GM19463 (cell line): ENCODE measurements around the gene H2BK1.

ENCODE experiments used
- ATAC-seq: cut with Tn5 transposase; IDR thresholded peaks from one replicate; pipeline ENCODE4 v1.9.1; 2021; ENCODE audit warnings: mild to moderate bottlenecking, moderate library complexity; ENCODE audit not compliant: unreplicated experiment

H2BK1 gene

DNA sequence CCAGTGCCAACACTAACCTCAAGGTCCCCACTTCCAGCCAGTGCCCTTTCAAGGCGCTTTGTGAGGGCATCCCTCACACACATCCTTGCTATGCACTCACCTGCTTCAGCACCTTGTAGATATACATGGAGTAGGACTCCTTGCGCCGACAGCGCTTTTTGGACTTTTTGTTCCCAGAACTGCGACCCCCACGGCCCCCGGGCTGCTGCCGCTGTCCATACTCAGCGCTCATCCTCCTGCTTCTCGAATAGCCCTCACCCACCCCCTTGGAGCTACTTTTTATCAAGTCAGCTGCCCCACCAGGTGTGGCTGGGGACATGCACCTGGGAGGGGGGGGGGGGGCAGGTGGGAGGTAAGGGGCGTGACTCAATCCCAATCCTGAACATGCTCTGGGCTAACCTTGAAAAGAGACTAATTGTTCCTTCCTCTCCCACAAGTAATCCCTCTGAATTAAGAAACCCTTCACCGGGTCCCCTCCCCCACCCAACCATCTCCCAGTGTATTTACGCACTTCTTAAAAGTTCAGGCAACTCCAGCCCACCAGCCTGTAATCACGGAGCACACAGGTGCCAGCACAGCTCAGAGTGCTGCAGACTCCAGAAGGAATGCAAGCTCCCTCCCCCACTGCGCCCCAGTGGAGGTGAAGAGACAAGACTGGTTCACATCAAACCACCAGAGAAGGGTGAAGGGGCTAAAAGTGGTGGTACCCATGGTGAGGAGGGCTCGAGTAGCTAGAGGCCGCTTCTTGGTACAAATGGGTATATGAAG, at the start of gene H2BK1:
Gene H2BK1, minus strand, starts transcription at position 402 of the 768 bp plus-strand sequence. Its CDS starts 170 bp downstream, at position 232.
- ATAC-seq: no peak

DNA sequence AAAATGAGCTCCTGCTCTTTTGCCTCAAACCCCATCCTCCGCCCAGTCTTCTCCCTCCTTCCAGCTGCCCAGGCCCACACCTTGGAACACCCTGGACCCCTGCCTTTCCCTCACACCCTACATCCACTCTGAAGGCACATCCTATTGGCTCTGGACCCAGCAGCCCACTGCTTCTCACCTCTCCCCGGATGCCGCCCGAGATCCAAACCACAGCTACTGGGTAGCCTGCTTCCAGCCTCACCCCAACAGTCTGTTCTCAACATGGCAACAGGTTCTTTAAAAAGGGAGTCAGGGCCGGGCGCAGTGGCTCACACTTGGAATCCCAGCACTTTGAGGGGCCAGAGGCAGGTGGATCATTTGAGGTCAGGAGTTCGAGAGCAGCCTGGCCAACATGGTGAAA, 47.7 kb upstream of the H2BK1 start:
- ATAC-seq: no peak

DNA sequence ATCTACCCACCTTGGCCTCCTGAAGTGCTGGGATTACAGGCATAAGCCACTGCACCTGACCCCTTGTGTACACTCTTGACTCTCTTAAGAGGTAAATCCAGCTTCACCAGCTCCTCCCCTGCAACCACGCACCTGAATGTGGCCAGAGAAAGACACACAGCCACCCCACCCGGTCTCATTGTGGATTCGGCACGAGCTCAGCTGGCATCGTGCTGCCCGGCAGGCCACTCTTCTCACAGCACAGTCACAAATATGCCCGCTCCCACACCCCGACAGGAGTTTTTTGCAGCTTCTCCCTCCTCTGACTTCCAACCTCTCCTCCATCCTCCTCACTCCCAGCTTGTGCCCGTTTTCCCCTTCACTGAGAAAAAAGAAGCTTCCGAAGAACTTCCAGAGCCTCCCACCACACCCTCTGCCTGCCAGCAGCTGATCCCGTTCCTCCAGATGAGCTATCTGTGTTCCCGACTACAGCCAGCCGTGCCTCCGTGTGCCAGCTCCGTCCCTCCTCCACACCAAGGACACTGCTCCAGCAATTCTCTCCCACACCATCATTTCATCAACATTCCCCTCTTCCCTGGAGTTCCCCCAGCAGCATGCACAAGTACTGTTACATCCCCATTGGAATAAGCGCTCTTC, 46.2 kb upstream of the H2BK1 start:
- no peak for ATAC-seq

DNA sequence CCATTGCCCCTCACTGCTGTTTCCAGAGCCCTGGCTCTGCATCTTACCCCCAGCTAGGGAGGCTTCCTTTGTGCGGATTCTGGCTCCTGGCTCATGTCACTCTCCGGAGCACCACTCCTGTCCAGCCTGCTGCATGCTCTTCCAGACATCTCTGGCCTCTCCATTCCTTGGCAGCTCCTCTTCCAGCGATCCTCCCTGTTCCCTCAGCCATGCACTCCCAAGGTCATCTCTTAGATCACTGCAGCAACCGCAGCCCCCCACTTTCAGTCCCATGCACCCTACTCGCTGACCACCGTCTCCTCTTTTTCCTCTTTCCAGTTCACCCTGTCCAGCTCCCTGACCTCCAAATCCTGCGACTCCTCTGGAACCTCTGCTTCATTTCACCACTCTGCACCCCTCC, 45.1 kb upstream of the H2BK1 start:
- ATAC-seq: no peak

DNA sequence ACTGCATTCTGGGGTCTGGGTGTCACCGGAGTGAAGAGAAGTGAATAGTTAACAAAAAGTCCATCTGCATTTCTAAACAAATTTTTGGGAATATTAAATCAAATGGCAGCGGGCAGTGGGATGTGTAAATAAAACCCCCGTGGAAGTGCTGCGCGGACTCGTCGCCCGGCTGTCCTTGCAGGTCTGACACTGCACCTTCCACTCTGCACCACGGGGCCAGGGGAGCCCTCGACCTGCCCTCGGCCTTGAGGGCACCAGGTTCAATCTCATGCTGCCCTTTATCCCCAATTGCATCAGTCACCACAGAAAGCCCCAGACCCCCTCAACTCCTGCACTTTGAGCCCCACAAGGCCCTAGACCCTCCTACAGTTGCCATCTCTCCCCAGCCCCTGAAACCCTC, 44.6 kb upstream of the H2BK1 start:
- ATAC-seq: no peak

DNA sequence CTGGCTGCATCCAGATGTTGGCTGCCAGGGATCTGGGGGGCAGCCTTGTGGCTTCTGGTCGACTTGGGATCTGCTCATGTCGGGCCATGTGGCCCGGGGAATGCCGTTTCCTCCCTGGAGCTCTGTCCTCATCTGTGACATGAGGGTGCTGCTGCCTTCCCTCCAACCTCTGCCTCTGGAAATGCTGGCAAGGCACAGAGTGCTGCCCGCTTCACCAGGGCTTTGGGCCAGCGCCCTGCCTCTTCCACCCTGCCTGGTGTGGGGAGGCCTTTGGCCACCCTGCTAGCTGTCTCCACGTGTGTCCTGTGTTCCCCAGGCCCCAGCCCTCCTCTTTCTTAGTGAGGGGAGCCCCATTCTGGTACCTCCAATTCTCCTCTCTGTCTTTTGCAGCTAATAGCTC, 44.0 kb upstream of the H2BK1 start:
- no peak for ATAC-seq

DNA sequence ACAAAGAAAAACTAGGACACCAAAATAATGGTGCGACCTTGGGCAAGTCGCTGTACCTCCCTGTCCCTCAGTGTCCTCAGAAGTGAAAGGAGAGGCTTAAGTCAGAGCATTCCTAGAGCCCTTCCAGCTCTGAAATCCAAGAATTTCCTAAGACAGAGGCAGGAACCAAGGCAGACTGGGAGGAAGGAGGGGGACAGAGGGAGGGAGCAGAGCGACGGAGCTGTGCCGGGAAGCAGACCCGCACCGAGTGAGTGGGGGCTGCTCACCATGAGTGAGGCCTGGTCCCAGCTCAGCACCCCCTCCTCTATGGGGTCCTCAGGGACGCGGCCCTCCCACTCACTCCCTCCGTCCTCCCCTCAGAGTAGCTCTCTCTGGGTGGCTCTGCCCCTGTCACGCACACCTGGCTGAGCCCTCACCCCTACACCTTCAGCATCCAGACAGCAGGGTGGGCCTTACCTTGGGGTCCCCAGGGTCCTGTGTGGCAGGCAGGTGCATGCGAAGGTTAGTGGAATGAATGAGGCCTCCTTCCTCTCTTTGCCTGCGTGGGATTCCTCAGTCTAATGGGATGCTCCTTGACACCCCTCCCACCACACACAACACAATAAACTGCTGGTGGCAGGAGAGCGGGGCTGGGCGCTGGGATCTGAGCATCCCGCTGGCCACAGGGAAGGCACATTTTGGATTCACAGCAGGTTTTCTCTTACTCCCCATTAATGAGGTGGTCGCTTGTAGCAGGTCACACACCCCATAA, 42.8 kb upstream of the H2BK1 start:
- no peak for ATAC-seq

DNA sequence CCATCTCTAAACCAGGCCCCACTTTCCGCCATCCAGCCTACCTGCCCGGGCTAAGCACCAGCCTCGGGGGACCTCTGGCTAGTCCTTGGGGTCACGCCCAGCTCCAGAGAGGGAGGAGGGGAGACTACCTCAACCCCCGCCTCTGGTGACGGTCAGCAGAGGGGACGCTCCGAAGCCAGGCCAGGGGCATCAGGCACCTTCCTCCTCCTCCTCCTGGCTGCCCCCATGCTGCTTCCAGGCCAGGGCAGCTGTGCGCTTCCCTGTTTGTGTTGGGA, 42.2 kb upstream of the H2BK1 start:
- no peak for ATAC-seq

DNA sequence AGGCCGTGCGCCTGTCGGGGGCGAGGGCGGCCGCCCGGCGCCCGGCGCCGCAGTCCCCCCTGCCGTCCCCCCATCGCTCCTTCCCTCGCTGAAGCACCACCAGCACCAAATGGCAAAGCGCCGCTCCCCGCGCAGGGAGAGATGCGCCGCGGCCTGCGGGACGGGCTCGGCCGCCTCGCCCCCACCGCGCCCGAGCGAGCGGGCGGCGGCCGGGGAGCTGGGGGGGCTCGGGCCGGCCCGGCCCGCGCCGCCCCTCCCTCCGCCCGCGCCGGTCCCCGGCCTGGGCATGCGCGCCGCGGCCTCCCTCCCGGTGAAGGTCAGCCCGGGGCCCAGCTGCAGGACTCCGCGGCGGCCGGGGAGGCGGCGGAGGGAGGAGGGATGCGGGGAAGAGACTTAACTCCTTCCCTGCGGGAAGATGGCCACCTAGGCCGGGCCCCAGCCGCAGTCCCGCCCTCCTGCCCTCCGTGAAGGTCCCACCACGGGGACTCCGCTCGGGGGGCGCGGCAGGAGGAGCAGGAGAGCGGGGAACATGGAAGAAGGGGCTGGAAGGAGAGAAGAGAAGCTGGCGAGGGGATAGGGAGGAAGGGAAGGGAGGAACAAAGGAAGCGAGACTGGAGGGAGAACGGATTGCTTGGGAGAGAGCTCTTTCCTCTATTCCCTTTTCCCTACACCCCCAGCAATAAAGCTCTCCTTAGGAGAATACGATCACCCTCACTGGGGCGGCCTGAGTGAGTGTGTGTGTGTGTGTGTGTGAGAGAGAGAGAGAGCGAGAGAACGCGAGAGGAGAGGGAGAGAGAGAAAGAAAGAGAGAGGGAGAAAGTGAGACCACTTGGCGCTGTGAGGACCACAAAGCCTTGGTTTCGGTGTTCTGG, 41.6 kb upstream of the H2BK1 start:
- no peak for ATAC-seq

DNA sequence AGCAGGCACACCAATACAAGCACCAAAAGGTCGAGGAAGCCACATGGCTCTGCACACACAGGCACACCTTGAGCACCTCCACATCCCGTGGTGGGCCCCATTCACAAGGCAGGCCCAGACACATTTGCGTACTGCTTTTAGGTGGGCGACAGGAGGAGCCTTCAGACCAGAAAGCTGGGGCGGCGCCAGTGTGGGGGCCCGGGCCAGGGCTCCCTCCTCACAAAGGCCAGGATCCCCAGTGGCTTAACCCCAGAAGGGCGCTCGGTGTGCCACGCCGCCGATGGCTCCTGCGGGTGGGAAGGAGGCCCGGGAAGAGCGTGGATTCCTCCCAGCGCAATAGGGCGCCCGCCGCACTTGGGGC, 41.0 kb upstream of the H2BK1 start:
- ATAC-seq: no peak

DNA sequence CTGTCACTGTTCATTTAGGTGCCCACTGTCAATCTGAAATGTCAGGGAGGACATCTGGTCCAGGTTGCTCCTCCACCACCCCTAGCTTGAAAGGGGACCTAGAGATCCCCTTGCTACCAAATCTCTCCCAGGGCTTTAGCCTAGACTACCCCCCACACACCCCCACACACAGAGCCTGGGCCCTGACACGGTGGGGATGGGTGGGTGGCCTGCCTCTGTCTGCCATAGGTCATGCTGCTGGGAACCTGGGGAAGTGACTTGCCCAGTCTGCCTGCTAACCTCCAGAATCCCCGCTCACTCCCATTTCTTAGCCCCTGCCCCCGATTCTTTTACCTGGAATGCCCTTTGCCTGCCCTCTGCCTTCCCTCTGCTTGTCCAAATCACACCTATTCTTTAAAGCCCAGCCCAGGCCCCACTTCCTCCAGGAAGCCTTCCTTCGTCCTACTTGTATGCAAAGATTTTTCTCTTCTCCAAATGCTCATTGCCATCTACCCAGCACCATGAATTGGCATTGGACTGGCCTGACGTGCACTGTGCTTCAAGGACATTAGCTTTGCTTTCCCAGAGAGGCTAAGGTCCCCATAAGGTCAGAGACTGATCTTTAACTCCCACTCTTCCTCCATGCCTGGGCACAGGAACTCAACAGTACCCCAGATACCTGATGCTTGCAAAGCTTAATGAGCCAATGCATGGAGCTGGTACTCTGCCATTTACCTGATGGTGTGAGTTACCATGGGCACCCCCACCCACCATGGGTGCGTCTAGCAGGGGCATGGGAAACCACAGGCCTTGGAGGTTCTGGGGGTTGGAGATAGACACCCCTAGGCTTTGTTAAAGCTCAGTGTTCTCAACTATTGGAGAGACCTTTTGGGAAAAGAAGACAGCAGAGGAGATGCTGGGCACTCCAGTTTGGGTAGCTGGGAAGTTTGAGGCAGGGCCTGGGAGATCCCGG, 40.2 kb upstream of the H2BK1 start:
- ATAC-seq: no peak

DNA sequence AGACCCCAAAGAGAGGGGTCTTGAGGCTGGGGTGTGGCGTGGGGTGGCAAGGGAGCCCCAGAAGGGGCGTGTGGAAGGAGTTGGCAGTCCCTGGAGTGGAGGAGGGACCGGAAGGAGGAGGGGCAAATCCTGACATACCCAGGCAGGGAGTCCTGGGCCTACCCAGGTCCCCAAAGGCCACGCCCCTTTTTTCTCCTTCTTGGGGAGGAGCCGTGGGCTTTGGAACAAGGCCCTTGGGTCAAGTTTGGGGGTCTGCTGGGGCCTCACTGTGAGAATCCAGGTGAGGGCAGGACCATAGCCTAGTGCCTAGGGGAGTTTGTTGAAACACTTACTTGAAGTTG, 39.4 kb upstream of the H2BK1 start:
- ATAC-seq: no peak

DNA sequence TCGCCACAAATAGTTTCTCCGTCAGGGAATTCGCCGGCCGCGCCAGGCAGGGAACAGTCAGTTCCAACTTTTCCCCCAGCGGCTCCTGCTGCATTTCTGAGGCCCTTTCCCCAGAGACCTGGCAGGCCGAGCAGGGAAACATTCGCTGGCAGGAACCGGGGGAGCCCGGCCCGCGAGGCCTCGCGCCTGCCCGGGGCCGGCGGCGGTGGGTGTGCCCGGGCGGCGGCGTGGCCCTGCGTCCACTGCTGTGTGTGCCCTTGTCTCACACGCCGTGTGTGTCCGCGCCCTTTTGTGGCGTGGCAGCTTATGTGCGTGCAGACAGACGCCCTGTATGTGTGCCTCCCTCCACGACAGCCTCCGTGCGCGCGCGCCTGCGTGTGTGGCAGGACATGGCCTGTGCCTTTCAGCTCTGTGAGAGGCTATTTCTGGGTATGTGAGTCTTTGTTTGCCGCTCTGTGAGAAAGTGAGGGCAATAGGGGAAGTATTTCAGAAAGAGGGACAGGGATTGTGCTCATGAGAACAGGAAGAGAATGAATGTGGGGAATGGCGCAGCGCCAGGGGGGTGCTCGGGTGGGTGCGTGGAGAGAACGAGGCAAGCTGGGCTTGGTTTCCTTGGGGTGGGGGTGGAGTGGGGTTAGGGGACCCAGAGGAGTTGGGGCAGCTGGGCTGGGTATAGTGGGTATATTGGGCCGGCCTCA, 38.9 kb upstream of the H2BK1 start:
- ATAC-seq: no peak

DNA sequence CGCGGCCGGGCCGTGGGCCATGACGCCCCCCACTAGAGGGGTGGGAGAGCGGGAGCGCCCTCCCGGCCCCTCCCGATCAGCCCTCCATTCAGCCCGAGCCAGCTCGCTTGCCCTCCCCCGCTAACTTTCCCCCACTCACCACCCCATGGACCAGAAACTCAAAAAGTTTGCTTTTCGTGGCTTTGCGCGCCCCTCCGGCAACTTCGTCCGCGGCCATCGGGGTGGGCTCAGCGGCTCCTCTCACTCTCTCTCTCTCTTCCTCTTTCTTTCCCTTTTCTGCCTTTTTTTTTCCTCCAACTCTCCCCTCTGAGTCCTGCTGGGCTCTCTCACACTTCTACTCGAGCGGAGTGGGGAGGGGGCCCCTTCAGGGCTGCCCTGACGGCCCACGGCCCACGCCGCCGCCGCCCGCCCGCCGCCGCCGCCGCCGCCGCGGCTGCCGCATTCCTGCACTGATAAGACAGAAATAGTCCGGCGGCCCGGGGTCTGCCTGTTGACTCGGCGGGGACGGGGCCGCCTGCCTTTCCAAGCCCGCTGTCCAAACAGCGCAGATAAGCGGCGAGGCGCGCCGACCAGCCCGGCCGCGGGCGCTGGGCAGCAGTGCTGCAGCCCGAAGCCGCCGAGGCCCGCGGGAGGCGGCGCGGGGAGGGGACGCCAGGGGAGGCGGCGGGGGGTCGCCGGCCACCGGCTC, 38.2 kb upstream of the H2BK1 start, which contains the start of gene SMARCD3:
Gene SMARCD3, minus strand, starts transcription at position 349 of the 688 bp plus-strand sequence. Its CDS starts 132 bp downstream, at position 217.
- no peak for ATAC-seq

DNA sequence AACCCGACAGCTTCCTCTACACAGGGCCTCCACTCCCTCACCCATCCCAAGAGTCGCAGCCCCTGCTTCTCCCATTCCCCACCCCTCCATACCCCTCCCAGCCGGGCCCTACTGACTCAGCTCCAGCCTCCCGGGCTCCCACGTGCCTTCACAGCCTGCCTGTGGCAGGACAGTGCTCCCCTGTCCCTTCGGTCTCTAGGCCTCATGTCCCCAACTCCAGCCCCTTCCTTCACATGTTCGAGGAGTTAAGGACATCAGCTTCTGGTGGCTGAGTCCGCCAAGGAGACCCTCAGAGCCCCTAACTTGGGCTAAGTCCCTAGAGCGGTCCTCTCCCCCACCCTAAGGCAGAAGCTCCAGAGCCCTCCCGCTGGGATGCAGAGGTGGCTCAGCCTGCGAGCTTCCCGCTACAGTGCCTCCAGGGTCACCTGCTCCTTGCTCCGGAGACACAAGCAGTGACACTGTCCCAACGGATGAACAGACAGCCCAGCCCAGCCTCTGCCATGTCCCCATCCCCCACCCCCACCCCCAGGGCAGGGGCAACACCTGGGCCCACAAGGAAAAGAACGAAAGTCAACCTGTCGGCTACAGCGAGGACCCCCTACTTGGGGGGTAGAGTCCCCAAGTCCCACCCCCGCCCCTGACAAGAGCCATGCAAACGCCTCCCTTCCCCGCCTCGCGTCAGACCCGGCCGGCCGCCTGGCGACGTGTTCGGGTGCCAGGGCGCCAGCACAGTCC, 37.5 kb upstream of the H2BK1 start:
- no peak for ATAC-seq

DNA sequence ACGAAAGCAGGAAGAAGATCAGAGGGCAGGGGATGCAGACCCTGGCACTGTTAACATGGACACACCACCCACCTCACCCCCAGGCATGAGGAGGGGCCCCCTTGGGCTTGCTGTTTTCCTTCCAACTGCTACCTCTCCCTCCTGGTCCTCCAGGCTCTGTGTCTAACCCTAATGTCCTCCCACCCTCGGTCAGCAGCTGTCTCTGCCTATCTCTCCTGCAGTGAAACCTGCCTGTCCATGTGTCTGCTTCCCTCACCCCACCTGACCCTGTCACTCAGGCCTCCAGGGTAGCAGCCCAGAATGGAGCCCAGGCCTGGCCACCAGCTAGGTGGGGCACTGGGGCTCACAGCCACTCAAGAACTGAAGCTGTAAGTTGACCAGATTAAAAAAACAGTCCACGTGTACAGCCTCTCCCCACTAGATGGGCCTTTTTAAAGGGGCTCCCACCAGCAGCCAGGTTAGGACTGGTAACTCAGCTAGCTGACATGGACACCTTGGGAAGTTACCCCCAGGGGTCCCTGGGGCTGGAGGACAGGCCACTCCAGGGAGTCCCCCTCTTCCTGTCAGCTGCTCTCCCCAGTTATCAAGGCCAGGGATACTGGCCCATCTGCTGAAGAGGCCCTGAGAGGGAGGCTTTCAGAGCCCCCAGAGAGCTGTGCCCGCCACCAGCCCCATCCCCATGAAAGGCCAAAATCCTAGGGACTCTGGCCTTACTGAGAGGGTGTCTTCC, 36.7 kb upstream of the H2BK1 start:
- no peak for ATAC-seq

DNA sequence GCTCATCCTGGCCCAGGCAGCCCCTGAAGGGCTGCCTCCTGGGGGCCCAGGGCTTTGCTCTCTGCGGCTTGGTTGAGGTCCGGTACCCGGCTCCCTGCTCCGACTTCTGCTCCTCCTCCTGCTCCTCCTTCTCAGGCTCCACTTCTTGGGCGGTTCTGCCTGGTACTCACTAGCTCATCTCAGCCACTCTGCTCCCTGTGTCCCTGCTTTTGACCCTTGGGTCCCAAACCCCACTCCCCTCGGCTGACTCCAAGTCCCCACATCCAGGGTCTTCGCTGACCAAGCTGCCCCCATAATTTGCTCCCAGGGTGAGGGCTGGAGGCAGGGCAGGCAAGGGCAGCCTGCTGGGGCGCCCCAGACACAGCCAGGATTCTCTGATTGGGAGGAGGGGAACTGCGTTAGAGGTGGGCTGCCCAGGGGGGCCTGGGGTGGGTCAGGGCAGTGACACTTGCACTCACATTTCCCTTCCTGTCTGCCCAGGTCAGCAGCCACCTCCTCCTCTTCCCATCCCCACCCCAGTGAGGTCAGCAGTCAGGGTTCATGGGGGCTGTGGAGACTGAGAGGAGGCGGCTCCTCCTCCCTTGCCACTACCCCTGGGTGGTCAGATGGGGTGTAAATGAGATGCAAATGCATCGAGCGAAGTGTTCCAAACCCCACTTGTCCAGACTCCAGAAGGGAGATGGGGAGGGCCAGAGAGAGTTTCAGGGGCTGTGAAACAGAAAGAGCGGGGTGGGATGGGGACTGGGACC, 36.0 kb upstream of the H2BK1 start:
- ATAC-seq: no peak
